Uterus (tissue), 4 donors: ENCODE data around the gene CLSTN3. TPM values are rescaled to one million over a fixed set of nuclear protein-coding genes. Genes with fewer than 3 reads are reported as not detected.
"Not testable (repeated sequence)": the region's sequence is repeated elsewhere in the genome, so short reads cannot be mapped to it uniquely, and the experiment has no call there.

Experiments used
- DNase-seq, 2 donors: peaks; one replicate each; pipeline ENCODE4 v3.0.0-alpha.2; 2019 to 2020
- H3K27ac ChIP-seq, 2 donors: fragments of 200-600 bp; sonication (generic); 1 replicate in 1 of 2; 2 replicates in 1 of 2; pipeline ENCODE4 v1.5.1; 2016 to 2018
- H3K27me3 ChIP-seq, 2 donors: fragments of 200-600 bp; sonication (generic); one replicate each; pipeline ENCODE4 v1.5.1; 2018 to 2019; ENCODE audit warnings: control low read depth in 1 of 2
- H3K36me3 ChIP-seq, 2 donors: fragments of 200-600 bp; sonication (generic); one replicate each; pipeline ENCODE4 v1.5.1; 2019; ENCODE audit warnings: control low read depth in 1 of 2
- H3K4me1 ChIP-seq, 2 donors: fragments of 200-600 bp; sonication (generic); one replicate each; pipeline ENCODE4 v1.5.1; 2018 to 2019; ENCODE audit warnings: control low read depth in 1 of 2
- H3K4me3 ChIP-seq, 2 donors: fragments of 200-600 bp; sonication (generic); 1 replicate in 1 of 2; 2 replicates in 1 of 2; pipeline ENCODE4 v1.5.1; 2018 to 2019; ENCODE audit warnings: mild to moderate bottlenecking in 1 of 2
- H3K9me3 ChIP-seq, 2 donors: fragments of 200-600 bp; sonication (generic); one replicate each; pipeline ENCODE4 v1.5.1; 2019; ENCODE audit warnings: control low read depth in 1 of 2
- POLR2A ChIP-seq, 2 donors: fragments of 450-650 bp; IDR thresholded peaks; one replicate each; pipeline ENCODE4 v1.6.1; 2016; ENCODE audit warnings: antibody characterized with exemption in 2 of 2, mild to moderate bottlenecking in 1 of 2, moderate library complexity in 1 of 2
- intact Hi-C: fragments of 100-400 bp; cut with DNase I; formaldehyde crosslinking; loops from one replicate; pipeline ENCODE4 v1.15.1; 2023; ENCODE audit warnings: low total_unique reads
- total RNA-seq, 4 donors: library from RNA; depleted of rRNA in 3 of 4; stranded (reverse); fragments of >200 nt in 3 of 4; gene quantifications; one replicate each; pipeline versions ENCODE4 v1.1.0 to v1.2.4, GENCODE V29; 2014 to 2023
- TF ChIP-seq, protein P1 (sequence below), 4 experiments: fragments of 200-600 bp in 2 of 4; fragments of 450-650 bp in 2 of 4; sonication (generic) in 2 of 4; IDR thresholded peaks; one replicate each; pipeline ENCODE4 v1.5.1; 2016 to 2019; ENCODE audit warnings: antibody characterized with exemption in 4 of 4, mild to moderate bottlenecking in 2 of 4, moderate library complexity in 1 of 4
- donor health status: DM: yes; HTN: yes; CAD: no.

Gene CLSTN3
- total RNA-seq, 4 donors from 2014 or later: 48.1 to 113 (median 94.7) TPM

DNA sequence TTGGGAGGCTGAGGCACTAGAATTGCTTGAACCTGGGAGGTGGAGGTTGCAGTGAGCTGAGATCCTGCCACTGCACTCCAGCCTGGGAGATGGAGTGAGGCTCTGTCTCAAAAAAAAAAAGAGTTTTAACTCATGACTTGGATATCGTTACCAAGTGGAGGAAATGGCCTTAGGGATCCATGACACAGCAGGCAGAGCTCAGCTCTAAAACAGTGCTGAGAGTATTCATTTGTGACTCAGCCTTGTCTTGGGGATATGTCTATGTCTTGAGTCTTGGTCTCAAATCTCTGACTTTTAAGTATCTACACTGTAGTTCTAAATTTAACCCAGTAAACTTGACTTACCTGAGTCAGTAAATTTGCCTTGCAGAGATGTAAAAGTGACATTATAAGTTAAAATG is 50.5 kb downstream of the CLSTN3 start:
- intact Hi-C loops: no loop called here
- Histone ChIP-seq H3K36me3 (no peaks in the 10 kb centered on the region), H3K9me3 (no peaks in the 10 kb centered on the region), H3K27ac (no peak overlapping the region), H3K4me3 (no peak overlapping the region), H3K27me3 (no peaks in the 10 kb centered on the region), H3K4me1 (no peaks in the 10 kb centered on the region)
- no peak for TF ChIP-seq POLR2A (IDR thresholded peaks at IDR 0.05)
- TF ChIP-seq, protein P1, sequence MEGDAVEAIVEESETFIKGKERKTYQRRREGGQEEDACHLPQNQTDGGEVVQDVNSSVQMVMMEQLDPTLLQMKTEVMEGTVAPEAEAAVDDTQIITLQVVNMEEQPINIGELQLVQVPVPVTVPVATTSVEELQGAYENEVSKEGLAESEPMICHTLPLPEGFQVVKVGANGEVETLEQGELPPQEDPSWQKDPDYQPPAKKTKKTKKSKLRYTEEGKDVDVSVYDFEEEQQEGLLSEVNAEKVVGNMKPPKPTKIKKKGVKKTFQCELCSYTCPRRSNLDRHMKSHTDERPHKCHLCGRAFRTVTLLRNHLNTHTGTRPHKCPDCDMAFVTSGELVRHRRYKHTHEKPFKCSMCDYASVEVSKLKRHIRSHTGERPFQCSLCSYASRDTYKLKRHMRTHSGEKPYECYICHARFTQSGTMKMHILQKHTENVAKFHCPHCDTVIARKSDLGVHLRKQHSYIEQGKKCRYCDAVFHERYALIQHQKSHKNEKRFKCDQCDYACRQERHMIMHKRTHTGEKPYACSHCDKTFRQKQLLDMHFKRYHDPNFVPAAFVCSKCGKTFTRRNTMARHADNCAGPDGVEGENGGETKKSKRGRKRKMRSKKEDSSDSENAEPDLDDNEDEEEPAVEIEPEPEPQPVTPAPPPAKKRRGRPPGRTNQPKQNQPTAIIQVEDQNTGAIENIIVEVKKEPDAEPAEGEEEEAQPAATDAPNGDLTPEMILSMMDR (IDR thresholded peaks at IDR 0.05): no peak
- no peak for DNase-seq

DNA sequence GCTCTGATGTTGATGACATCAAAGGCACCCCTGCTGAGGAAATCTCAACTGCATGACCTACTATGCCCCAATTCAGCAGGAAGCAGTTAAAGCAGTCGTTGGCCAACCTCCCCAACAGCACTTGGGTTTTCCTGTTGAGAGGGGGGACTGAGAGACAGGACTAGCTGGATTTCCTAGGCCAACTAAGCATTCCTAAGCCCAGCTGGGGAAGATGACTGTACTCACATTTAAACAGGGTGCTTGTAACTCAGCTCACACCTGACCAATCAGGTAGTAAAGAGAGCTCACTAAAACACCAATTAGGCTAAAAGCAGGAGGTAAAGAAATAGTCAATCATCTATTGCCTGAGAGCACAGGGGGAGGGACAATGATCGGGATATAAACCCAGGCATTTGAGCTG is 55.9 kb downstream of the CLSTN3 start:
- DNase-seq, H3K4me3 ChIP-seq, H3K27me3 ChIP-seq, H3K36me3 ChIP-seq, H3K4me1 ChIP-seq, H3K27ac ChIP-seq, H3K9me3 ChIP-seq, intact Hi-C loops: not testable (repeated sequence)

GRCh38 chr12:7188562-7189397 is 58.6 kb downstream of the CLSTN3 start:
- peaks cover 0 to 9% of the 10 kb centered on the region in 2 donors for H3K4me1 ChIP-seq
- intact Hi-C loops: no loop called here
- TF ChIP-seq, protein P1 (IDR thresholded peaks at IDR 0.05): peak; percentile 33 to 57 (median 51)
- no peak for TF ChIP-seq POLR2A (IDR thresholded peaks at IDR 0.05)

GRCh38 chr12:7189398-7190267 is 59.5 kb downstream of the CLSTN3 start, which contains the start of gene PEX5:
TSS of gene PEX5 (plus strand) at chr12:7189686. CDS start at chr12:7190378, 692 bp downstream.
- intact Hi-C loops: no loop called here
- no peaks in the 10 kb centered on the region for H3K9me3 ChIP-seq
- H3K27ac ChIP-seq: peak within 1 kb of the TSS; percentile 90 to 99
- no peaks in the 10 kb centered on the region for H3K36me3 ChIP-seq
- H3K4me3 ChIP-seq: peak within 1 kb of the TSS; percentile 51 to 83
- no peaks in the 10 kb centered on the region for H3K27me3 ChIP-seq
- DNase-seq: peak; percentile 88 to 89
- peaks cover 0 to 9% of the 10 kb centered on the region in 2 donors for H3K4me1 ChIP-seq
- TF ChIP-seq POLR2A (IDR thresholded peaks at IDR 0.05): peak; percentile 33 to 48
- TF ChIP-seq, protein P1 (IDR thresholded peaks at IDR 0.05): peak in 1 of 4 experiments; percentile 16

More at GRCh38 chr12:7188562-7189397, 58.6 kb downstream of the CLSTN3 start:
- DNase-seq: peak; percentile 59 to 71
- Histone ChIP-seq H3K36me3 (no peaks in the 10 kb centered on the region), H3K27ac (peak overlapping the region; percentile 90 to 99), H3K9me3 (no peaks in the 10 kb centered on the region), H3K27me3 (no peaks in the 10 kb centered on the region), H3K4me3 (peak overlapping the region; percentile 51 to 83)

GRCh38 chr12:7190268-7191055 is 60.3 kb downstream of the CLSTN3 start:
- Histone ChIP-seq H3K4me1 (peaks cover 0 to 9% of the 10 kb centered on the region in 2 donors), H3K27ac (peak overlapping the region; percentile 90 to 99), H3K36me3 (no peaks in the 10 kb centered on the region), H3K27me3 (no peaks in the 10 kb centered on the region), H3K4me3 (peak overlapping the region; percentile 51 to 83), H3K9me3 (no peaks in the 10 kb centered on the region)
- DNase-seq: peak; percentile 39 to 44
- intact Hi-C loops: no loop called here
- no peak for TF ChIP-seq POLR2A (IDR thresholded peaks at IDR 0.05)
- TF ChIP-seq, protein P1 (IDR thresholded peaks at IDR 0.05): no peak
